MM.1S (cell line): ENCODE results near the gene ANKH.

ENCODE experiments used
- DNase-seq: peaks from one replicate; pipeline ENCODE4 v3.0.0-alpha.2; 2015
- H2AFZ ChIP-seq: fragments of 300-600 bp; sonication (generic); 2 replicates; pipeline ENCODE4 v1.6.0; 2016; ENCODE audit warnings: antibody characterized with exemption, low read length
- H3F3A ChIP-seq: fragments of 300-600 bp; sonication (generic); 2 replicates; pipeline ENCODE4 v1.6.1; 2016; ENCODE audit warnings: mild to moderate bottlenecking, antibody characterized with exemption, low read length, moderate library complexity, mixed read lengths; ENCODE audit not compliant: insufficient read depth
- H3K27ac ChIP-seq: fragments of 300-600 bp; sonication (generic); 2 replicates; pipeline ENCODE4 v1.5.1; 2016; ENCODE audit warnings: mild to moderate bottlenecking, low read length
- H3K27me3 ChIP-seq: fragments of 300-600 bp; sonication (generic); replicated peaks from 2 replicates; pipeline ENCODE4 v1.6.0; 2016; ENCODE audit warnings: low read length; ENCODE audit not compliant: insufficient read depth
- H3K36me3 ChIP-seq: fragments of 300-600 bp; sonication (generic); replicated peaks from 2 replicates; pipeline ENCODE4 v1.6.1; 2016; ENCODE audit warnings: mild to moderate bottlenecking, low read length, mixed read lengths; ENCODE audit not compliant: insufficient read depth
- H3K4me1 ChIP-seq: fragments of 300-600 bp; sonication (generic); 2 replicates; pipeline ENCODE4 v1.6.1; 2016; ENCODE audit warnings: low read length, mixed read lengths
- H3K4me2 ChIP-seq: fragments of 300-600 bp; sonication (generic); 2 replicates; pipeline ENCODE4 v1.6.0; 2016; ENCODE audit warnings: low read depth, low read length
- H3K4me3 ChIP-seq: fragments of 300-600 bp; sonication (generic); 2 replicates; pipeline ENCODE4 v1.5.1; 2016; ENCODE audit warnings: low read length, mixed read lengths
- H3K79me2 ChIP-seq: fragments of 300-600 bp; sonication (generic); 2 replicates; pipeline ENCODE4 v1.6.1; 2016; ENCODE audit warnings: mixed run types, low read length, mixed read lengths
- H3K9ac ChIP-seq: fragments of 300-600 bp; sonication (generic); 2 replicates; pipeline ENCODE4 v1.6.1; 2016; ENCODE audit warnings: low read length, mixed read lengths
- H3K9me2 ChIP-seq: fragments of 300-600 bp; sonication (generic); replicated peaks from 2 replicates; pipeline ENCODE4 v1.6.1; 2016; ENCODE audit warnings: mild to moderate bottlenecking, low read length, mixed read lengths; ENCODE audit not compliant: insufficient read depth
- H3K9me3 ChIP-seq: fragments of 300-600 bp; sonication (generic); replicated peaks from 2 replicates; pipeline ENCODE4 v1.6.1; 2016; ENCODE audit warnings: mild to moderate bottlenecking, low read length, mixed read lengths; ENCODE audit not compliant: insufficient read depth
- H4K20me1 ChIP-seq: fragments of 300-600 bp; sonication (generic); 2 replicates; pipeline ENCODE4 v1.6.1; 2016; ENCODE audit warnings: mild to moderate bottlenecking, low read length, moderate library complexity, mixed read lengths; ENCODE audit not compliant: insufficient read depth
- EZH2 ChIP-seq: fragments of 300-600 bp; sonication (generic); optimal IDR thresholded peaks from 2 replicates; pipeline ENCODE3; 2017; ENCODE audit warnings: low read depth, mild to moderate bottlenecking, antibody characterized with exemption, low read length, mixed read lengths
- EZH2phosphoT487 ChIP-seq: fragments of 300-600 bp; sonication (generic); IDR thresholded peaks from 2 replicates; pipeline ENCODE4 v1.6.1; 2018; ENCODE audit warnings: antibody characterized with exemption, low read length
- TF ChIP-seq, protein P1 (sequence below): fragments of 300-600 bp; sonication (generic); IDR thresholded peaks from 2 replicates; pipeline ENCODE4 v1.5.1; 2016; ENCODE audit warnings: antibody characterized with exemption, low read length, mixed read lengths

The ANKH gene

DNA sequence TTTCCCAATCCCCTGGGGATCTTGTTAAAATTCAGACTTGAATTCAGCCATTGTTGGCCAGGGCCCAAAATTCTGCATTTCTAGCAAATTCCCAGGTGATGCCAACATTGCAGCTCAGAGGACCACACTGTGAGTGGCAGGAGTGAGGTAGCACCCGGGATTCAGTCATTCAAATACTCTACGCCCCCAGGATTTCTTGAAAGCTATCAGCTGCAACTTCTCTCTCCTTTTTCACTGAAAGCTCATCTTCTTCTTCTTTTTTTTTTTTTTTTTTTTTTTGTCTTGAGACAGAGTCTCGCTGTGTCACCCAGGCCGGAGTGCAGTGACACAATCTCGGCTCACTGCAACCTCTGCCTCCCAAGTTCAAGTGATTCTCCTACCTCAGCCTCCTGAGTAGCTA is 19.3 kb upstream of the ANKH start:
- no peak for DNase-seq
- Histone ChIP-seq H3K27ac (no peak overlapping the region), H3K27me3 (no peaks in the 10 kb centered on the region), H3K79me2 (no peaks in the 10 kb centered on the region), H3K4me2 (no peak overlapping the region), H2AFZ (no peak overlapping the region), H3K4me1 (no peaks in the 10 kb centered on the region), H3K36me3 (no peaks in the 10 kb centered on the region), H3K9ac (no peak overlapping the region), H3K9me2 (no peaks in the 10 kb centered on the region), H3F3A (no peaks in the 10 kb centered on the region), H3K4me3 (no peak overlapping the region), H3K9me3 (no peaks in the 10 kb centered on the region), H4K20me1 (no peaks in the 10 kb centered on the region)
- TF ChIP-seq EZH2, result no peak
- TF ChIP-seq, protein P1, sequence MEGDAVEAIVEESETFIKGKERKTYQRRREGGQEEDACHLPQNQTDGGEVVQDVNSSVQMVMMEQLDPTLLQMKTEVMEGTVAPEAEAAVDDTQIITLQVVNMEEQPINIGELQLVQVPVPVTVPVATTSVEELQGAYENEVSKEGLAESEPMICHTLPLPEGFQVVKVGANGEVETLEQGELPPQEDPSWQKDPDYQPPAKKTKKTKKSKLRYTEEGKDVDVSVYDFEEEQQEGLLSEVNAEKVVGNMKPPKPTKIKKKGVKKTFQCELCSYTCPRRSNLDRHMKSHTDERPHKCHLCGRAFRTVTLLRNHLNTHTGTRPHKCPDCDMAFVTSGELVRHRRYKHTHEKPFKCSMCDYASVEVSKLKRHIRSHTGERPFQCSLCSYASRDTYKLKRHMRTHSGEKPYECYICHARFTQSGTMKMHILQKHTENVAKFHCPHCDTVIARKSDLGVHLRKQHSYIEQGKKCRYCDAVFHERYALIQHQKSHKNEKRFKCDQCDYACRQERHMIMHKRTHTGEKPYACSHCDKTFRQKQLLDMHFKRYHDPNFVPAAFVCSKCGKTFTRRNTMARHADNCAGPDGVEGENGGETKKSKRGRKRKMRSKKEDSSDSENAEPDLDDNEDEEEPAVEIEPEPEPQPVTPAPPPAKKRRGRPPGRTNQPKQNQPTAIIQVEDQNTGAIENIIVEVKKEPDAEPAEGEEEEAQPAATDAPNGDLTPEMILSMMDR, result no peak
- no peak for TF ChIP-seq EZH2phosphoT487

DNA sequence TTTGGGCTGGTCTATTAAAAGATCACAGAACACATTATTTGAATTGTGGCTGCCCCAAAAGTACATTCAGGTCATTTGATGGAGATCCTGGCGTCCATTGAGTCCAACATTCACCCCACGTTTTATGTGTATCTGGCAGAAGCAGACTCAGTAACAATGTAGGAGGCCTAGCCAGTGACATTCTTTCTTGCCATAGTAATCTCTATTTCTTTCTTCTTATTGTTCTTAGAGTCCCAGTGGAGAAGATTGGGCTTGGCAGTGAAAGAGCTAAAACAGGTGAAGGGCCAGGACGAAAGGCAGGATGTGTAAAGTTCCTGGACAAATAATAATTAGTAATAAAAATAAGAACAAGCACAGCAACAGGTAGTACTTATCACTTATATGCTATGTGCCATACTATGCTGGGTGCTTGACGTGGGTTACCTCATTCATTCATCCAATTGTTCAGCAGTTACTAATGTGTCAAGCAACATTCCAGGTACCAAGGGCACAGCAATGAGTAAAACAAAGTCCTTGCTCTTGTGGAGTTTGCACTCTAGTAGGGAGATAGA is 12.6 kb upstream of the ANKH start:
- H3K27me3 ChIP-seq, result no peaks in the 10 kb centered on the region
- no peak overlapping the region for H3K27ac ChIP-seq
- no peak overlapping the region for H3K4me2 ChIP-seq
- no peaks in the 10 kb centered on the region for H3K4me1 ChIP-seq
- no peak overlapping the region for H2AFZ ChIP-seq
- H4K20me1 ChIP-seq, result no peaks in the 10 kb centered on the region
- H3F3A ChIP-seq, result no peaks in the 10 kb centered on the region
- H3K36me3 ChIP-seq, result no peaks in the 10 kb centered on the region
- no peaks in the 10 kb centered on the region for H3K9me2 ChIP-seq
- no peaks in the 10 kb centered on the region for H3K9me3 ChIP-seq
- no peak overlapping the region for H3K4me3 ChIP-seq
- no peak overlapping the region for H3K9ac ChIP-seq
- DNase-seq, result no peak
- H3K79me2 ChIP-seq, result no peaks in the 10 kb centered on the region
- TF ChIP-seq, protein P1, result no peak
- TF ChIP-seq EZH2 (no peak), EZH2phosphoT487 (no peak)

DNA sequence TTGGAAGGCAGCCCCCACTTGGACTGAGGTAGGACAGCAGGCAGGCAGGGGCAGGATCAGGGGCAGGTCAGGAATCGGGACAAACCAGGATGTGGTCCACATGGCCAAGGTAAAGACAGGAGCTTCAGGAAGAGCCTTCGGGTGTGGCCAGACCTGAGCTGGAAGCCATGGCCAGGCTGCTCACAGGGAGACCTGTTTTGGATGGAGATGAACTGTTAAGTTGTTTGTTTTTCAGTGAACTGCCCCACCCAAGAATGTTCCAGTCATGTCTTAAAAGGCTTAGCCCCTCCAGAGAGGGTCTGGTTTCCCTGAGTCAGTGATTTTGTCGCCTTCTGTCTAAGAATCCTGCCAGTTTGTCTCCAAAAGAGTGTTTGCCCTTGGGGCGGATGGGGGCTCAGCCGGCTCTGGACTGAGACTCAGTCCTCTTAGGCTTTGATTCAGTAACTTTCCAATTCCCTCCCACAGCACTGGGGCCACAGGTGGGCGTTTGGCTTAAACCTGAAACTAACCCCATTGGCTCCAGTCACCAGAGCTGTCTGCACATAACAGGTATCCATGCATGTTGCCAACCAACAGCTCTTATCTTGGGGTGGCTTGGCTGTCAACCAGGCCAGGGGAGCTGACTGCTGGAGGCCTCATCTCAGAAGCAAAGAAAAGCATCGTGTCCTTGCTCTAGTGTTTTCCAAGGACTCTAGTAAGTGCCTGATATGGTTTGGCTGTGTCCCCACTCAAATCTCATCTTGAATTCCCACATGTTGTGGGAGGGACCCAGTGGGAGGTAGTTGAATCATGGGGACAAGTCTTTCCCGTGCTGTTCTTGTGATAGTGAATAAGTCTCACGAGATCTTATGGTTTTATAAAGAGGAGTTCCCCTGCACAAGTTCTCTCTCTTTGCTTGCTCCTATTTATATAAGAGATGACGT is 11.3 kb upstream of the ANKH start:
- no peak overlapping the region for H3K9ac ChIP-seq
- TF ChIP-seq EZH2phosphoT487, result no peak
- TF ChIP-seq, protein P1, result no peak
- TF ChIP-seq EZH2, result no peak
- no peaks in the 10 kb centered on the region for H3F3A ChIP-seq
- H3K9me2 ChIP-seq, result no peaks in the 10 kb centered on the region
- no peaks in the 10 kb centered on the region for H4K20me1 ChIP-seq
- H3K9me3 ChIP-seq, result no peaks in the 10 kb centered on the region
- no peaks in the 10 kb centered on the region for H3K4me1 ChIP-seq
- DNase-seq, result no peak
- H3K27ac ChIP-seq, result no peak overlapping the region
- no peaks in the 10 kb centered on the region for H3K36me3 ChIP-seq
- no peaks in the 10 kb centered on the region for H3K27me3 ChIP-seq
- no peak overlapping the region for H3K4me2 ChIP-seq
- H2AFZ ChIP-seq, result no peak overlapping the region
- no peak overlapping the region for H3K4me3 ChIP-seq
- H3K79me2 ChIP-seq, result no peaks in the 10 kb centered on the region
